Measurements from ENCODE around the gene CASZ1.

CASZ1 gene

DNA sequence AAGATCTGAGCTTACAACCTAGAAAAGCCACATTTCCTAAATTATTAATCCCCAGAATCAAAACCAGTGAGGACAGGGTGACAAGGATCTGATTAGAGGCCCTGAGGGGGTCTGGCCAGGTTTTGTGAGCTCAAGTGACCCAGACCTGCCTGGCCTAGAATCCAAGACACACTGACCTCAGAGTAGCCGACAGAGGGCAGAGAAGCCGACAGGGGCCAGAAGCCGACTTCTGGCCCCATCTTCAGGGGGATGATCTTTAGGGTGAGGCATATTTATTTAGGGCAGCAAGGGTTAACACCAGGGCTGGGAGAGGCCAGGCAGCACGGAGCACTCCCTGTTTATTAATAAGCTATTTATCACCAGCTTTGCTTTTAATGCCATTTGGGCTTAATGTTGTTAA lies 45.3 kb downstream of the CASZ1 start:
- H3K4me1 ChIP-seq (ENCODE audit: control insufficient read depth, insufficient read depth, low read length): peaks cover 50% of the 10 kb centered on the region
- H3K4me3 ChIP-seq (ENCODE audit: low read length): no peak overlapping the region
- no peaks in the 10 kb centered on the region for H3K27me3 ChIP-seq (ENCODE audit: control insufficient read depth, insufficient read depth, low read length)
- H3K9ac ChIP-seq (ENCODE audit: low read length): peak overlapping the region; percentile 17
- peaks cover 4% of the 10 kb centered on the region for H3K36me3 ChIP-seq (ENCODE audit: control insufficient read depth, insufficient read depth, low read length)
- H3K9me3 ChIP-seq (ENCODE audit: control insufficient read depth, low read length): no peaks in the 10 kb centered on the region

DNA sequence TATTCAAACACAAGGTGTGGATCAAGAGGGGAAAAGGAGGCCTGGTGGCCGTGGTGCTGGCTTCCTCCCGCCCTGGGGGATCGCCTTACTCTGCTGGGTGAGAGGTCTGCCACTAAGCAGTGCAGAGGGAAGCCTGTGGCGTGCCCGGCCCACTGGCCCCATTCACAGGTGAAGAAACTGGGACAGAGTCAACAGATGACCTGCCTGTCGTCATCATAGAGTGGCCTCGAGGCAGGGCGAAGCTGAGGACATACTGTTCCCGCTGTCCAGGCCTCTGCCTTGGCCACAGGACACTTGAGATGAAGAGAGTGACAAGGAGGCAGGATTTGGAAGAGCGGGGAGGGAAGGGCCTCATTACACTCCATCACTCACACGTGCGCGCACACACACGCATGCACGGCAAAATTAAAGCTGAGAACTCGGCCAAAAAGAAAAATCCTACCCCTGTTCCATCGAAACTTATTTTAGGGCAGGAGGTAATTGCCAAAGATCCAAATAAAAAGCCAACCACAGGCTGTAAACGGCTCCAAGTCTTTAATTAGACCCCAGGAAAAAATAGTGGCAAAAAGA lies 50.5 kb downstream of the CASZ1 start:
- H3K36me3 ChIP-seq (ENCODE audit: control insufficient read depth, insufficient read depth, low read length): peaks cover 4% of the 10 kb centered on the region
- no peak overlapping the region for H3K4me3 ChIP-seq (ENCODE audit: low read length)
- no peaks in the 10 kb centered on the region for H3K27me3 ChIP-seq (ENCODE audit: control insufficient read depth, insufficient read depth, low read length)
- no peak overlapping the region for H3K9ac ChIP-seq (ENCODE audit: low read length)
- H3K9me3 ChIP-seq (ENCODE audit: control insufficient read depth, low read length): no peaks in the 10 kb centered on the region
- H3K4me1 ChIP-seq (ENCODE audit: control insufficient read depth, insufficient read depth, low read length): peaks cover 32% of the 10 kb centered on the region

DNA sequence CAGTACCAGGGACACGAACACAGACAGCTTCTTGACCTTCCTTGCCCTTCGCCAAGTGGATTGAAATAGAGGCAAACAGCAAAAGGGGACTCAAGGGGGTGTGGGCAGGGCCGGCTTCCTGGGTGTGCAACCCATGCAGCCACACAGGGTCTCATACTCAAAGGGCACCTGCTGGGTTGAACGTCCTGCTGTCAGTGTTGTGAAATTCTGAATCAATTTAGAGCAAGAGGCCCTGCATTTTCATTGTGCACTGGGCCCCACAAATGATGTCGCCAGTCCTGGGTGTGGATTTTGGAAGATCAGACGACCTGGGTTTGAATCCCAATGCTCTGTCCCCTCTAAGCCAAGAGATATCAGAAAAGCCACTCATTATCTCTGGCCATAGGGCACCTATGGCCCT lies 51.1 kb downstream of the CASZ1 start:
- Histone ChIP-seq H3K4me1 (ENCODE audit: control insufficient read depth, insufficient read depth, low read length) (peaks cover 33% of the 10 kb centered on the region), H3K27me3 (ENCODE audit: control insufficient read depth, insufficient read depth, low read length) (no peaks in the 10 kb centered on the region), H3K36me3 (ENCODE audit: control insufficient read depth, insufficient read depth, low read length) (peaks cover 4% of the 10 kb centered on the region), H3K4me3 (ENCODE audit: low read length) (no peak overlapping the region), H3K9ac (ENCODE audit: low read length) (no peak overlapping the region), H3K9me3 (ENCODE audit: control insufficient read depth, low read length) (no peaks in the 10 kb centered on the region)

DNA sequence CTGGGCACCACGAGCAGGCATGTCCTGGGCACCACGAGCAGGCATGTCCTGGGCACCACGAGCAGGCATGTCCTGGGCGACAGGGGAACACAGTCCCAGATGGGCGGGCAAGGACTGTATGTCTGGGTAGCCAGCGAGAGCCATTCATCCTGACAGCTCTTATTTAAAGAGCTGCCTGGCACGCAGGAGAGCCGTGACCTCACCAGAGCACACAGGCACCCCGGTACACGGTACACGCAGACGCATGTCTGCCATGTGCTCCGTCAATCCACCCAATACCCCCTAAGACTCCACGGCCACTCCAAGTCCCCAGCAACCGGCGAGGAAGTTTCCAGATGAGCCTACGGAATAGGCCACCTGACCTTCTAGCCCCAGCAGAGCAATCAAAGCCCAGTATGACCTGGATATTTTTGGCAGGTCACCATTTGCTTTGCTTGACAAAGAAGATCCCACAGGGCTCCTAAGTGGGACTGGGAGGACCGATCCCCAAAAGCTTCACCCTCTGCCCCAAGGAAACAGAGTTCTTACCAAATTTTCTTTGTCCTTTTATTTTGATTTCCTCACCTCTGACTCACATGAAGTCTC lies 51.7 kb downstream of the CASZ1 start:
- Histone ChIP-seq H3K27me3 (ENCODE audit: control insufficient read depth, insufficient read depth, low read length) (no peaks in the 10 kb centered on the region), H3K36me3 (ENCODE audit: control insufficient read depth, insufficient read depth, low read length) (peaks cover 4% of the 10 kb centered on the region), H3K4me3 (ENCODE audit: low read length) (no peak overlapping the region), H3K9me3 (ENCODE audit: control insufficient read depth, low read length) (no peaks in the 10 kb centered on the region), H3K4me1 (ENCODE audit: control insufficient read depth, insufficient read depth, low read length) (peaks cover 39% of the 10 kb centered on the region), H3K9ac (ENCODE audit: low read length) (no peak overlapping the region)

DNA sequence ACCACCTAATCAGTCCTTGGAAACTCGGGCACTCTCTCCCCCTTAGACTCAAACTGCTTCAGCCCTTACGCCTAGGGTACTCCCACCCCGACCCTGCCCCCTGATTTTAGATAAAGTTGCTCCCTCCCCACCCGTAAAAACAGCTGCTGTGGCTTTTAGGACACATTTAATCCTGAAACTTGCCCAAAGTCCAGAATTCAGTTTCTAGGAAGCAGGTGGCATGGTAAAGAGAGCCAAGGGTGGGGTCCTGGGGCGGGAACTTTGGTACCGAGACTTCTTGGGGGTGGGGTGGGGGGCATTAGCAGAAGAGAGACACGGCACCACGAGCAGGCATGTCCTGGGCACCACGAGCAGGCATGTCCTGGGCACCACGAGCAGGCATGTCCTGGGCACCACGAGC lies 52.4 kb downstream of the CASZ1 start:
- Histone ChIP-seq H3K4me1 (ENCODE audit: control insufficient read depth, insufficient read depth, low read length) (peaks cover 47% of the 10 kb centered on the region), H3K9me3 (ENCODE audit: control insufficient read depth, low read length) (no peaks in the 10 kb centered on the region), H3K27me3 (ENCODE audit: control insufficient read depth, insufficient read depth, low read length) (no peaks in the 10 kb centered on the region), H3K9ac (ENCODE audit: low read length) (no peak overlapping the region), H3K36me3 (ENCODE audit: control insufficient read depth, insufficient read depth, low read length) (peaks cover 4% of the 10 kb centered on the region), H3K4me3 (ENCODE audit: low read length) (no peak overlapping the region)

DNA sequence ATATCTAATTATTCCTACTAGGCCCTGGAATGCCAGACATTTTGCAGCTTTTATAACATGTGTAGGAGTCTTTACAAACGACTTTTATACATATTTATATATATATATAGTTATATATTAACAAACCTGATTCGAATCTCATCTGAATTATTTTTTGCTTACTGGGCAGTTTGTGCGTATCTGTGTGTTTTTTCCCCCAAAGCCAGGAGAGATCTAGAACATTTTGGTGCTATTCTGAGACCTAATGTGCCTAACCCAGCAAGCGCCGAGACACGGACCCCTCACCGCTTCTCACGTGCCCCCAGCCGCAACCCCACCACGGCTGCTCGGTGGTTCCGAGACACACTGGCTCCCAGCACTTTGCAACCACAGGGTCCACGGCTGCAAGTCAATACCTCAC lies 54.8 kb downstream of the CASZ1 start:
- H3K4me1 ChIP-seq (ENCODE audit: control insufficient read depth, insufficient read depth, low read length): peaks cover 66% of the 10 kb centered on the region
- H3K4me3 ChIP-seq (ENCODE audit: low read length): no peak overlapping the region

DNA sequence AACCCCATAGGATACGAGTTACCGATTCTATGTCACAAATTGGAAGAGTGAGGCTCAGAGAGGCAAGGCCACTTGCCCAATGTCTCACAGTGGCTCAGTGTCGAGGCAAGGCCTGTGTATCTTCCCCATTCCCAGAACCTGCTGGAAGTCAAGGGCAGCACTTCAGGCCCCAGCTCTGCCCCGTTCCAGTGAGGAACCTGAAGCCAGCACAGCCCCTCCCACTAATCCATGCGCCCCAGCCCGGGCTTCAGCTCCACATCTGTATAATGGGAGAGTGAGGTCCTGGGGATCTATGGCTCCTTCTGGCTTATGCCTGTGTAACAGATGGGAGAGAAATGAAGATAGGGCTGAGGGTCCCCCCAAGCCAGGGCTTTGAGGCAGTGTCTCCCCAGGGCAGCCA lies 56.3 kb downstream of the CASZ1 start:
- H3K4me3 ChIP-seq (ENCODE audit: low read length): no peak overlapping the region
- H3K9ac ChIP-seq (ENCODE audit: low read length): no peak overlapping the region
- H3K9me3 ChIP-seq (ENCODE audit: control insufficient read depth, low read length): no peaks in the 10 kb centered on the region
- H3K36me3 ChIP-seq (ENCODE audit: control insufficient read depth, insufficient read depth, low read length): no peaks in the 10 kb centered on the region
- H3K27me3 ChIP-seq (ENCODE audit: control insufficient read depth, insufficient read depth, low read length): no peaks in the 10 kb centered on the region
- peaks cover 68% of the 10 kb centered on the region for H3K4me1 ChIP-seq (ENCODE audit: control insufficient read depth, insufficient read depth, low read length)

More for the DNA sequence above, 54.8 kb downstream of the CASZ1 start:
- Histone ChIP-seq H3K27me3 (ENCODE audit: control insufficient read depth, insufficient read depth, low read length) (no peaks in the 10 kb centered on the region), H3K9ac (ENCODE audit: low read length) (no peak overlapping the region), H3K9me3 (ENCODE audit: control insufficient read depth, low read length) (no peaks in the 10 kb centered on the region), H3K36me3 (ENCODE audit: control insufficient read depth, insufficient read depth, low read length) (no peaks in the 10 kb centered on the region)

DNA sequence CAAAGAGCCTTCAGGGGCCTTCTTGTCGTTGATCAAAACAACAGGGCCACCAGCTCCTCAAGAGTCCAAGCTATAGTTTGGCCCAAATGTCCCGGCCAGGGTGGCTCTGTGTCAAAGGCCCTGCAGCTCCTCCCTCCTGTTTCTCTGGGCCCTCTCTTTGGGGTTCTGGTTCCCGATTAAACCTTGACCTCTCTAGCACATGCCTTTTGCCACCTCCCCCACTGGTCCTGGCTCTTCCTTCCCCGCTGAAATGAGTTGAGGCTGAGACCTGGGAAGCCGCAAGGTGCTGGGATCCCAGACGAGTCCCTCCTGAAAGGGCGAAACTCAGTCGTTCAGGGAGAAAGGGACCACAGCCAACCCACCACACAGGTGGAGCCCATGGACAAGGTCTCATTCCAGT lies 56.9 kb downstream of the CASZ1 start:
- H3K36me3 ChIP-seq (ENCODE audit: control insufficient read depth, insufficient read depth, low read length): no peaks in the 10 kb centered on the region
- no peaks in the 10 kb centered on the region for H3K9me3 ChIP-seq (ENCODE audit: control insufficient read depth, low read length)
- no peak overlapping the region for H3K4me3 ChIP-seq (ENCODE audit: low read length)
- no peak overlapping the region for H3K9ac ChIP-seq (ENCODE audit: low read length)
- peaks cover 73% of the 10 kb centered on the region for H3K4me1 ChIP-seq (ENCODE audit: control insufficient read depth, insufficient read depth, low read length)
- no peaks in the 10 kb centered on the region for H3K27me3 ChIP-seq (ENCODE audit: control insufficient read depth, insufficient read depth, low read length)

DNA sequence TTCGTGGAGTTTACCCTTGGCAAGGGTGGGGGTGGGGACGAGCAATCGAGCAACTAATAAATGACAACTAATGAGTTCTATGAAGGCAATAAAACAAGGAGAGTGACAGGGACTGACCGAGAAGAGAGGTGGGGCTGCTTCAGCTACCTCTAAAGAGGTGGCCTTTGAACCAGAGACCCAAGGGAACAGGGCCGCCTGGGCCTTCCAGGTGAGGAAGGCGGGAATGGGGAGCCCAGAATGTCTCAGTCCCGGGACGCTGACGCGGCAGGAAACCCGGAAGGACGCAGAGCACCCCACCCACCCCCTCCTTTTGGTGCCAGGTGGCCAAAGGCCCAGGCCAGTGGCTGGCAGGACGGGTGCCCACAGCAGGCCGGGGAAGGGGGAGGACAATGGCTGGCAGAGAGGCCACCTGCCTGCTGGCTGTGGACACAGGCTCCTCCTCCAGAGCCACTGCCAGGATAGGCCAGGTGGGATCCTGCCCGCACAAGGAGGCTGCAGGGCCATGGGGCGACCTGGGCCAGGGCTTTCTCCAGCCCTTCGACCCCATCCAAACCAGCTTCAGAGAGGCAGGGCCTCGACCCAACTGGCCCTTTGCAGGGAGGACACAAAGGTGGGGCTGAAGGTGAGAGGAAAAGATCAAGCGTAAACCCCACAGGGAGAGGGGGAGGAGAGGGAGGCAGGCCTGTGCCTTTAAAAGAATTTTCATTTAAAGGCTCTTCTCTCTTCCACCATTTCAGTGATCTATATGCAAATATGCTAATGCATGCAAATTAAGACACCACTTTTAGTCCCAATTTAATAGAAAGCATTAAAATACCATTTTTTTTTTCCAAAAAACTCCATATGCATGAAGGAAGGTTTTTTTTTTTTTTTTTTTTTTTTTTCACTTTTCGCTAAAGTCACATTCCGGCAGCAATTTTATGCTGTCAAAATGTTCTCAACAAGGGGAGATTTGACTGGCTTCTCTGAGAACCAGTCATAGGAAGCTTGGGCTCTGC lies 58.1 kb downstream of the CASZ1 start:
- peaks cover 75% of the 10 kb centered on the region for H3K4me1 ChIP-seq (ENCODE audit: control insufficient read depth, insufficient read depth, low read length)

DNA sequence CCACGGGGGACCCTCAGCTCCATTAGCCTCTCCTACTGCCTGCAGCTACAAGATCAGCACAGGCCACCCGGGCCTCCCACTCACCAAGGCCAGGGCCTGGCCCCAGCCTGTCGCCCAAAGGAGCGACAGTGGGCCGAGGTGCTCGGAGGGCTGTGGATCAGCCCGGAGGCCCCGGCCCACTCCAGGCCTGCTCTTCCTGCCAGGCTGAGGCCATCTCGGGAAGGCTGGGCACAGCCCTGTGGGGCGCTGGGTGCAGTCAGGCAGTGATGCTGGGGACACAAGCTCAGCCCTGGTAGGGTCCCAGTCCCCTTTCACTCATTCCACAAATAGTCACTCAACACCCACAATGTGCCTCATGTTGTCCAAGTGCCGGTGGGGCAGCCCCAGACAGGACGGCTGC lies 58.8 kb downstream of the CASZ1 start:
- Histone ChIP-seq H3K4me3 (ENCODE audit: low read length) (peak overlapping the region; percentile 2), H3K4me1 (ENCODE audit: control insufficient read depth, insufficient read depth, low read length) (peaks cover 75% of the 10 kb centered on the region), H3K9ac (ENCODE audit: low read length) (peak overlapping the region; percentile 40), H3K27me3 (ENCODE audit: control insufficient read depth, insufficient read depth, low read length) (no peaks in the 10 kb centered on the region), H3K9me3 (ENCODE audit: control insufficient read depth, low read length) (no peaks in the 10 kb centered on the region), H3K36me3 (ENCODE audit: control insufficient read depth, insufficient read depth, low read length) (no peaks in the 10 kb centered on the region)

More for the DNA sequence above, 58.1 kb downstream of the CASZ1 start:
- Histone ChIP-seq H3K4me3 (ENCODE audit: low read length) (no peak overlapping the region), H3K9ac (ENCODE audit: low read length) (peak overlapping the region; percentile 40), H3K36me3 (ENCODE audit: control insufficient read depth, insufficient read depth, low read length) (no peaks in the 10 kb centered on the region), H3K9me3 (ENCODE audit: control insufficient read depth, low read length) (no peaks in the 10 kb centered on the region), H3K27me3 (ENCODE audit: control insufficient read depth, insufficient read depth, low read length) (no peaks in the 10 kb centered on the region)

DNA sequence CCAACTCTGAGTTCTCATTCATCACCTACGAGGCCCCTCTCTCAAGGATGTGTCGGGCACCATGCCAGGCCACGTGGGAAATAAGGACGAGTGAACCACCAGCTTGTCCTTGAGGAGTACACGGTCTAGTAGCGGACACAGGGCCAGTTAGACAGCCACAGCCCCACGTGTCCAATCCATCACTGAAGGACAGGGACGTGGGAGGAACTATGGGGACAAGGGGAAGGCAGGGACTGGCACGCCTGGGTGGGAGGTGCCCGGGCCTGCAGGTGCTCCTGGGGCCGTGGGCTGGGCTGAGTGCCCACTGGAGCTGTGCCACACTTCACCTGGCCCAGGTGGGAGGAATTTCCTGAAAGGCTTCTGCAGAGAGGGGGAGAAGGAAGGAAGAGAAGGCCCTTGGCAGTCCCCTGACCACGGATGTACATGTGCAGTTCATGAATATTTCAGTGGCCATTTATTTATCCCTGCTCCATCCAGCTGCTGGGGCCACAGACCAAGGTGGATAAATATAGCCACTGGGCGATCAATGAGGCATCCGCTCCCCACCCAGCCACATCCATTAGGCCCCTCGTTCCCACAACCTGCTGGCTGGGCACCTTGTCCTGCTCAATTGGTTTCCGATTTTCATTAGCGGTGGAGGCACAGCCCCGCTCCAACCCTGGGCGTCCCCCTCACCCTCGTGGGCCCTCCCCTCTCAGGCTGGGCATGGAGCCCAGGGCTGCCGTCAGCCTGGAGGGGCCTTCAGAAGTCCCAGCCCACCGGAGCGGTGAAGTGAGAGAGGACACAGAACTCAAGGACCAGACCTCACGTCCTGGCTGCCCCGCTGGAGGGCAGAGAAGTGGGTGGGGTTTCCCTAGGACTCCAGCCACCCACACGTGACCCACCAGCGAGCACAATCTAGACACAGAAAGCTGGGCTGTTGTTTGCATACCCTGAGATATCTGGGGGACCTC lies 59.5 kb downstream of the CASZ1 start:
- Histone ChIP-seq H3K36me3 (ENCODE audit: control insufficient read depth, insufficient read depth, low read length) (no peaks in the 10 kb centered on the region), H3K9ac (ENCODE audit: low read length) (peak overlapping the region; percentile 24), H3K27me3 (ENCODE audit: control insufficient read depth, insufficient read depth, low read length) (no peaks in the 10 kb centered on the region), H3K4me1 (ENCODE audit: control insufficient read depth, insufficient read depth, low read length) (peaks cover 79% of the 10 kb centered on the region), H3K4me3 (ENCODE audit: low read length) (peak overlapping the region; percentile 2), H3K9me3 (ENCODE audit: control insufficient read depth, low read length) (no peaks in the 10 kb centered on the region)
